ENCODE measurements around the gene DGCR6L. TPM values are rescaled to one million over a fixed set of nuclear protein-coding genes. Genes with fewer than 3 reads are reported as not detected.

The DGCR6L gene
- total and polyA plus RNA-seq, 2 donors (not counting 1 experiment from before 2014, with no cell fraction given), result 26.2 to 53.2 TPM

DNA sequence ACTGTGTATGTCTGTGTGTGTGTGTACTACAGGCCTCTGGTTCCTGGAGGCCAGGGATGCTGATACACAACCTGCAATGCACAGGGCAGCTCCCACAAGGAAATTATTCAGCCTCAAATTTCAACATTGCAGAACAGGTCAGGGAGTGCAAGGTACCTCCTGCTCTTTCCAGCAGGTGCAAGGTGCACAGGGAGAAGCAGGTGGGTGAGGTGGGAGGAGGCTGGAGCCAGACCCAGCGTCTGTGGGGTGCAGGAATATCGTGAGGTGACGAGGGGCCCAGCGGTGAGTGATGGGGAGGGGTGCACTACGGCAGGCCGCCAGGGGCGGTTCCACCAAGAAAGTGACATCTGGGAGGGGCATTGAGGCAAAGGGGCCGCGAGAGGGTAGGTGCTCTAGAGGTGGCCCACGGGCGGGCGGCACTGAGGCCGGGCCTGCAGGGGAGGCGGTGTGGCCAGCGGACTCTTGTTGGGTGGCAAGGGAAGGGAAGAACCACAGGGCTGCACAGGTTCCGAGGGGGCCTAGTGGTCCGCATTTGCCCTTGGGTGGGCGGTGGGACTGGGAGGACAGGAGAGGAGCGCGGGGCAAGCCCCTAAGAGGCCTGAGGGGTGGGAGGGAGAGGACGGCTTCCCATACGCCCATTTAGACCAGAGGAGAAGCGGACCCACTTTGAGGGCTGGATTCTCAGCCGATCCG is 21.6 kb downstream of the DGCR6L start:
- Histone ChIP-seq H3K27me3 (ENCODE audit: control insufficient read depth, insufficient read depth, low read length) (peaks cover 11% of the 10 kb centered on the region), H3K79me2 (ENCODE audit: control insufficient read depth, insufficient read depth, low read length) (no peaks in the 10 kb centered on the region), H3K9ac (ENCODE audit: insufficient read depth, low read length) (no peak overlapping the region), H2AFZ (ENCODE audit: low read length) (no peak overlapping the region), H3K27ac (ENCODE audit: insufficient read depth, low read length) (no peak overlapping the region), H4K20me1 (ENCODE audit: control insufficient read depth, extremely low read depth, insufficient read depth, low read length) (no peaks in the 10 kb centered on the region), H3K4me1 (ENCODE audit: control insufficient read depth, extremely low read depth, insufficient read depth, low read length) (peaks cover 2% of the 10 kb centered on the region), H3K9me3 (ENCODE audit: control insufficient read depth, insufficient read depth, low read depth, low read length) (no peaks in the 10 kb centered on the region), H3K4me2 (ENCODE audit: extremely low read depth, insufficient read depth, low read length) (no peak overlapping the region), H3K4me3 (replicated peaks in 1 of 4; ENCODE audit: control extremely low read depth in 1 of 4, insufficient read depth in 1 of 4, low read depth in 3 of 4, low read length in 4 of 4) (no peak overlapping the region), H3K36me3 (ENCODE audit: control insufficient read depth, insufficient read depth, low read length) (no peaks in the 10 kb centered on the region)
- DNase-seq (ENCODE audit: low read depth in 2 of 2), result no peak
- TF ChIP-seq, protein P1, sequence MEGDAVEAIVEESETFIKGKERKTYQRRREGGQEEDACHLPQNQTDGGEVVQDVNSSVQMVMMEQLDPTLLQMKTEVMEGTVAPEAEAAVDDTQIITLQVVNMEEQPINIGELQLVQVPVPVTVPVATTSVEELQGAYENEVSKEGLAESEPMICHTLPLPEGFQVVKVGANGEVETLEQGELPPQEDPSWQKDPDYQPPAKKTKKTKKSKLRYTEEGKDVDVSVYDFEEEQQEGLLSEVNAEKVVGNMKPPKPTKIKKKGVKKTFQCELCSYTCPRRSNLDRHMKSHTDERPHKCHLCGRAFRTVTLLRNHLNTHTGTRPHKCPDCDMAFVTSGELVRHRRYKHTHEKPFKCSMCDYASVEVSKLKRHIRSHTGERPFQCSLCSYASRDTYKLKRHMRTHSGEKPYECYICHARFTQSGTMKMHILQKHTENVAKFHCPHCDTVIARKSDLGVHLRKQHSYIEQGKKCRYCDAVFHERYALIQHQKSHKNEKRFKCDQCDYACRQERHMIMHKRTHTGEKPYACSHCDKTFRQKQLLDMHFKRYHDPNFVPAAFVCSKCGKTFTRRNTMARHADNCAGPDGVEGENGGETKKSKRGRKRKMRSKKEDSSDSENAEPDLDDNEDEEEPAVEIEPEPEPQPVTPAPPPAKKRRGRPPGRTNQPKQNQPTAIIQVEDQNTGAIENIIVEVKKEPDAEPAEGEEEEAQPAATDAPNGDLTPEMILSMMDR (conservative IDR thresholded peaks at IDR 0.05 in 1 of 2, IDR thresholded peaks at IDR 0.05 in 1 of 2; ENCODE audit: low read depth in 1 of 2, low read length in 2 of 2), result no peak
- TF ChIP-seq EZH2 (IDR thresholded peaks at IDR 0.05; ENCODE audit: low read length, missing control alignments), result no peak

DNA sequence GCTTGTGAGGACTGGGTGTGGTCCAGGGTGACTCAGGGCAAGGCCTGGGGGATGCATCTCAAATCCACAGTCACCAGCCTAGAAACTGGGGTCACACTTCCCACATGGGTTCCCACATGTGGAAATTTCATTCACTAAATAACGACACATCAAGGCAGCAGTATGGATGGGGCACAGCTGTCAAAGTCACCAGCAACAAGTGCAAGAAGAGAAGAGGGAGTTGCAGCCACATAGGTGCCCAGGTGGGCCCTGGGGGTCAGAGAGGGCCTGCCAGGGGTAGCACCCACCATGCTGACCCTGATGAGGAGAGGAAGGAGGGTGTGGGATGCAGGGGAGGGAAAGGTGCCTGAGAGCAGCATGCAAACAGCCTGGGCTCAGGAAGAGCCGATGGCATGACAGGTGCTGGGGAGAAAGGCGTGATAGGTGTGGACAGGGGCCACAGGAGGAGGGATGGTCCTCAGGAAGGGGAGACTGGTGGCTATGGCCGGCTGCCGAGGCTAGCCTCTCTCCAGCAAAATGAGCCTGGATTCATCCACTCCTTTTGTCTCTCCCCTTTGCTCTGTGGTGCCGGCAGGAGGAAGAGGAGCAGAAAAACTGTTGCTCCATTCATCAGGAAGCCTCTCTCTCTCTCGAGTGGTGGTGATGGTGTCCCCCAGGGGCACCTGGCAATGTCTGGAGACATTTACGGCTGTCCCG is 22.3 kb downstream of the DGCR6L start:
- Histone ChIP-seq H3K79me2 (ENCODE audit: control insufficient read depth, insufficient read depth, low read length) (no peaks in the 10 kb centered on the region), H4K20me1 (ENCODE audit: control insufficient read depth, extremely low read depth, insufficient read depth, low read length) (no peaks in the 10 kb centered on the region), H3K9ac (ENCODE audit: insufficient read depth, low read length) (no peak overlapping the region), H3K9me3 (ENCODE audit: control insufficient read depth, insufficient read depth, low read depth, low read length) (no peaks in the 10 kb centered on the region), H2AFZ (ENCODE audit: low read length) (no peak overlapping the region), H3K27ac (ENCODE audit: insufficient read depth, low read length) (no peak overlapping the region), H3K36me3 (ENCODE audit: control insufficient read depth, insufficient read depth, low read length) (no peaks in the 10 kb centered on the region), H3K4me3 (replicated peaks in 1 of 4; ENCODE audit: control extremely low read depth in 1 of 4, insufficient read depth in 1 of 4, low read depth in 3 of 4, low read length in 4 of 4) (no peak overlapping the region), H3K4me2 (ENCODE audit: extremely low read depth, insufficient read depth, low read length) (no peak overlapping the region), H3K4me1 (ENCODE audit: control insufficient read depth, extremely low read depth, insufficient read depth, low read length) (peaks cover 2% of the 10 kb centered on the region), H3K27me3 (ENCODE audit: control insufficient read depth, insufficient read depth, low read length) (peaks cover 11% of the 10 kb centered on the region)
- TF ChIP-seq, protein P1 (conservative IDR thresholded peaks at IDR 0.05 in 1 of 2, IDR thresholded peaks at IDR 0.05 in 1 of 2; ENCODE audit: low read depth in 1 of 2, low read length in 2 of 2), result no peak
- no peak for TF ChIP-seq EZH2 (IDR thresholded peaks at IDR 0.05; ENCODE audit: low read length, missing control alignments)
- no peak for DNase-seq (ENCODE audit: low read depth in 2 of 2)

DNA sequence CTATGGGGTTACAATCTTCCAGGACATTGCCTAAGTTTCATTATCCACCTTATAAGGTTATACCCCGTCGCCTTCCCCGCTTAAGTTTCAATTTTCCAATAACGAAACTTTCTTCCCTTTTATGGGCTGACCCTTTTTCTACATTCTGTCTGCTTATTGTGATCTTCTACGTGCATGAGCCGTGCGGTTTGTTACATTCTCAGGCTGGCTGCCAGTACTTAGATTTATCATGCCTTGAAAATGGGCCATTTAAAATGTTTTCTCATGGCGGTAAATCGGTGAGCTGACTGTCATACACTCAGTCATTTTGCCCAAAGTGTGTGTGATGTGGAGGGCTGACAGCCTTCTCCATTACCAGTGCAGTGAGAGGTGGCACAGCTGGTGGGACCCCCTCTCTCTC is 23.3 kb downstream of the DGCR6L start:
- Histone ChIP-seq H3K9ac (ENCODE audit: insufficient read depth, low read length) (no peak overlapping the region), H3K27me3 (ENCODE audit: control insufficient read depth, insufficient read depth, low read length) (peaks cover 15% of the 10 kb centered on the region), H3K4me3 (replicated peaks in 1 of 4; ENCODE audit: control extremely low read depth in 1 of 4, insufficient read depth in 1 of 4, low read depth in 3 of 4, low read length in 4 of 4) (no peak overlapping the region), H3K4me1 (ENCODE audit: control insufficient read depth, extremely low read depth, insufficient read depth, low read length) (peaks cover 2% of the 10 kb centered on the region), H4K20me1 (ENCODE audit: control insufficient read depth, extremely low read depth, insufficient read depth, low read length) (no peaks in the 10 kb centered on the region), H3K36me3 (ENCODE audit: control insufficient read depth, insufficient read depth, low read length) (no peaks in the 10 kb centered on the region), H2AFZ (ENCODE audit: low read length) (no peak overlapping the region), H3K9me3 (ENCODE audit: control insufficient read depth, insufficient read depth, low read depth, low read length) (no peaks in the 10 kb centered on the region), H3K27ac (ENCODE audit: insufficient read depth, low read length) (no peak overlapping the region), H3K4me2 (ENCODE audit: extremely low read depth, insufficient read depth, low read length) (no peak overlapping the region), H3K79me2 (ENCODE audit: control insufficient read depth, insufficient read depth, low read length) (no peaks in the 10 kb centered on the region)
- peak; percentile 25 to 41 for DNase-seq (ENCODE audit: low read depth in 2 of 2)
- TF ChIP-seq, protein P1 (conservative IDR thresholded peaks at IDR 0.05 in 1 of 2, IDR thresholded peaks at IDR 0.05 in 1 of 2; ENCODE audit: low read depth in 1 of 2, low read length in 2 of 2), result no peak
- no peak for TF ChIP-seq EZH2 (IDR thresholded peaks at IDR 0.05; ENCODE audit: low read length, missing control alignments)

Data from fibroblast of lung (primary cell).